ELR (cell line): ENCODE measurements around the gene TNFRSF9.
"Not testable (repeated sequence)": the region's sequence is repeated elsewhere in the genome, so short reads cannot be mapped to it uniquely, and the experiment has no call there.

Source experiments
- DNase-seq: peaks from one replicate; pipeline ENCODE4 v3.0.0-alpha.2; 2015; ENCODE audit warnings: low read depth

TNFRSF9 gene

GRCh38 chr1:7919880-7920279, 20.8 kb downstream of the TNFRSF9 start:
- DNase-seq, result no peak

- DNase-seq, result not testable (repeated sequence)
Observed at GRCh38 chr1:7917971-7918370, 22.7 kb downstream of the TNFRSF9 start.

DNA sequence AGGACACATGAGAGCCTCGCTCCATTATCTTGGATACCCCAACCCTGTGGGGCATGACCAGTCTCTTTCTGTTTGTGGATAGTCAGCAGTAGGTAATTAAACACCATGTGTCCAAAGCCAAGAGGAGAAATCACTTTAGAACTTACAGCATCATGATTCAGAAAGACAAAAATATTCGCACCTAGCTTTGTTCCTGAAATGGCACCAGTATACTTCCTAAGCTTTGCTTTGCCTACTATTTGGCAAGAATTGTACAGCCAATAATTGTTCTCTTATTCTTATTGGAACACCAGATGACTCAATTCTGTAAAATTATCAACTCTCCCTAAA, 24.2 kb downstream of the TNFRSF9 start:
- DNase-seq, result no peak

DNA sequence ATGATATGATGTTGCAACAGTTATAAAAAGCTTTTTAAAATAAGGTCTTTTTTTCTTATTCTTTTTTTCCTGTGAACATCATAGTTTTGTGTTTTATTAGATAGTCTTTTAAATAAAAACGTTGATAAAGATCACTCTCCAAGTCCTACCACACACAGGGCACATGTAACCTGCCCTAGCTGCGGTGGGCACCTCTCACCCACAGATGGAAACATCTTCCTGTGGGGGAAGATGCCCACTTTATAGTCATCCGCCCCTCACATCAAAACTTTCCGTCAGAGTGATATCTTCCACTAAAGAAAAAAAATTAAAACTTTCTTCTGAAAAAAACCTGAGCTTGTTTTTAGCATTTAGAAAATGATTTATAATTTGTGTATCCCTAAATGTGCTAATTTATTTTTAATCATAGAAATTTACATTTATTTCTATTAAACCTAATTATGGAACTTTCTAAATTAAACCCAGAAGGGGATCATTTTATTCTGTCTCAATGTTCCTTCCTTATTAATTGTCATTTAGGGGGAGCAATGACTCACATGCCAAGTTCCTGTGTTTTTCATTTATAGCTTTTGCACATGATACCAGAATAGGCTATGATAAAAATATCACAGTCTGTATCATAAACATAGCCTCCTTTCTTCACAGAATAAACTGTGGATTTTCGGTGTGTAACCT, 24.7 kb downstream of the TNFRSF9 start:
- DNase-seq, result no peak

- no peak for DNase-seq
Observed at GRCh38 chr1:7912743-7913557, 27.7 kb downstream of the TNFRSF9 start.

DNA sequence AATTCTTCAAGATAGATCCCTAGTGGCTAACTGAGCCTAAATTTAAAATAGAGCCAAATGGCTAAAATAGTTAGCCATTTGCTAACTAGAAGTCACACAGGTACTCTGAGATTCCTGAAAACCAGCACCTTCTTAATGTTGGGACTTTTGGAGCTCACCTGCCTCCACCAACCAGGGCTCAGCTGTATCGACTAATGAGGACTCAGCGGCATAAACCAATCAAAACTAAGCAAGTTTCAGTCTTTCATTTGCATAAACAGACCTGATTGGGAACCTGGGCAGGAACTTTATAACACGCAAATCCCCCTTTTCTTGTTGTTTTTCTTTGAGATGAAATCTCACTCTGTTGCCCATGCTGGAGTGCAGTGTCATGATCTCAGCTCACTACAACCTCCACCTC, 28.5 kb downstream of the TNFRSF9 start:
- DNase-seq, result no peak

DNA sequence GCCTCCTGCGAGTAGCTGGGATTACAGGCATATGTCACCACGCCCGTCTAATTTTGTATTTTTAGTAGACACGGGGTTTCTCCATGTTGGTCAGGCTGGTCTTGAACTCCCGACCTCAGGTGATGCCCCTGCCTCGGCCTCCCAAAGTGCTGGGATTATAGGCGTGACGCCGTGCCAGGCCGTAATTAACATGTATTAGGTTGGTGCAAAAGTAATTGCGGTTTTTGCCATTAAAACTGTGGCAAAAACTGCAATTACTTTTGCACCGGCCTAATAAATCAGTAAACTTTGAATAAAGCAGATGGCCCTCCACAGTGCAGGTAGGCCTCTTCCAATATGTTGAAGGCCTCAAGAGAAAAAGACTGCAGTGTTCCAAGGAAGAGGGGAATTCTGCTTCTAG, 35.4 kb downstream of the TNFRSF9 start:
- no peak for DNase-seq

GRCh38 chr1:7902478-7903085, 38.1 kb downstream of the TNFRSF9 start:
- peak; percentile 75 for DNase-seq

DNA sequence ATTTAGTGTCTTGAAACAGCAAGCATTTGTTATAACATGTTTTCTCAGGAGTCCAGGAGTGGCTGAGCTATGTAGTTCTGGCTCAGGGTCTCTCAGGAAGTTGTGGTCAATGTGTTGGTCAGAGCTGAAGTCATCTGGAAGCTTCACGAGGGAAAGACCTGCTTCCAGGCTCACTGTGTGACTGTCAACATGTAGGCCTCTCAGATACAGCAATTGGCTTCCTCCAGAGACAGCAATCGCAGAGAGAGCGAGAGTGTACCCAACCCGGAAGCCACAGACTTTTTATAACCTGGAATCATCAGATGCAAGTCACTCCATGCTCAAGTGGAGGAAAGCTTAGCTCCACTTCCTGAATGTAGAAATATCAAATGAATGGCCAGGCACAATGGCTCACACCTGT, 40.9 kb downstream of the TNFRSF9 start:
- peak; percentile 54 for DNase-seq

DNA sequence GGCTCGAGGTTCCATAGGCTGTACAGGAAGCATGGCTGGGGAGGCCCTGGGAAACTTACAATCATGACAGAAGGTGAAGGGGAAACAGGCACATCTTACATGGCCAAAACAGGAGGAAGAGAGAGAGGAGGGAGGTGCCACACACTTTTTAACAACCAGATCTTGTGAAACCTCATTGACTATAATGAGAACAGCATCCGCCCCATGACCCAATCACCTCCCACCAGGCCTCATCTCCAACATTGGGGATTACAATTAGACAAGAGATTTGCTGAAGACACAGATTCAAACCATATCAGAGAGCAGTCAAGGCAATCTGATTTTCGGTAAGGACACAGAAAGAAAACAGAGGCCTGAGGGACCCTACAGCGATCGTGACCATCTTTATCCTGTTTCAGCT, 41.7 kb downstream of the TNFRSF9 start:
- no peak for DNase-seq

GRCh38 chr1:7896994-7897393, 43.6 kb downstream of the TNFRSF9 start:
- peak; percentile 14 for DNase-seq

DNA sequence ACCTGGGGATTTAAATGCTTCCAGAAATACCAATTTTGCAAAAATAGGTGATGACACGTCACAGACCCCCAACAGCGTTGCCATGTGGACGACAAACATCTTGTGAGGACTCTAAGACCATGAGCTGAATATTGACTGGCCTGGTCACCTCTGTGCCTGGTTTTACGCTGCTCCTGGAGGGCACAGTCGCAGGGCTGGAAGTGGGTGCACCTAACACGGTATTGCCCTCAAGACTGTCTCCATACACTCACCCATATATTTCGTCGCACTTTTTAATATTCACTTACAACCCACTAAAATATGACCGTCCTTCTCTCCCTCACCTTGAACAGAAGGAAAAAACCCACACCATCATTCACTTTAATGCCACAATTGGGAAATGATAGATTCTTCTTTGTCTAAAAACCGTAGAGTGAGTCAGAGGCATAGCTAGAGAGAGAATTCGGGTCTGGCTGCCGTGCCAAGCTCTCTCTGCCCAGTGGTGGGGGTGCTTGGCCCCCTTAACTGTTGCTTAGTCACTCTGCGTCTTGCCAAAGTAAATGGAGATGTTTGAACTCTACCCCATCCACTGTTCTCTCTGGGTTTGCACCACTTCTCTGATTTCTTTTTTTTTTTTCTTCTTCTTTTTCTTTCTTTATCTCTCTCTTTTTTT, 47.0 kb downstream of the TNFRSF9 start:
- DNase-seq, result peak; percentile 44

GRCh38 chr1:7891804-7892203, 48.8 kb downstream of the TNFRSF9 start:
- no peak for DNase-seq

GRCh38 chr1:7890853-7891252, 49.8 kb downstream of the TNFRSF9 start:
- DNase-seq, result no peak

GRCh38 chr1:7888248-7889081, 52.2 kb downstream of the TNFRSF9 start:
- DNase-seq, result peak; percentile 27

DNA sequence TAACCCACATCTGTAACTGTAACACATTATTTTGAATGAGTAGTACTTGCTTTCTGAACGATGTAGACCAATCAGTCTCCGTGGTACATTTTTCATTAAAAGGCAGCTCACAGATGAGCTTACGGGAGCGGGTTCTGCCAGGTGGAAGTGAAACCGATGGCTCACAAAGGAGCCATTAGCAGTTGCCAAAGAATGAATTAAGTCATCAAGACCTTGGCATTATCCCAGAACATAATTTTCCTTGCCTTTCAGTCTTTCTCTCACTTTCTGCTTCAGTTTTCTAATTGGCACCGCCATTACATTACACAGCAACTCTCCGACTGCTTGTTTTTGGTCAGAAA, 54.3 kb downstream of the TNFRSF9 start:
- no peak for DNase-seq

DNA sequence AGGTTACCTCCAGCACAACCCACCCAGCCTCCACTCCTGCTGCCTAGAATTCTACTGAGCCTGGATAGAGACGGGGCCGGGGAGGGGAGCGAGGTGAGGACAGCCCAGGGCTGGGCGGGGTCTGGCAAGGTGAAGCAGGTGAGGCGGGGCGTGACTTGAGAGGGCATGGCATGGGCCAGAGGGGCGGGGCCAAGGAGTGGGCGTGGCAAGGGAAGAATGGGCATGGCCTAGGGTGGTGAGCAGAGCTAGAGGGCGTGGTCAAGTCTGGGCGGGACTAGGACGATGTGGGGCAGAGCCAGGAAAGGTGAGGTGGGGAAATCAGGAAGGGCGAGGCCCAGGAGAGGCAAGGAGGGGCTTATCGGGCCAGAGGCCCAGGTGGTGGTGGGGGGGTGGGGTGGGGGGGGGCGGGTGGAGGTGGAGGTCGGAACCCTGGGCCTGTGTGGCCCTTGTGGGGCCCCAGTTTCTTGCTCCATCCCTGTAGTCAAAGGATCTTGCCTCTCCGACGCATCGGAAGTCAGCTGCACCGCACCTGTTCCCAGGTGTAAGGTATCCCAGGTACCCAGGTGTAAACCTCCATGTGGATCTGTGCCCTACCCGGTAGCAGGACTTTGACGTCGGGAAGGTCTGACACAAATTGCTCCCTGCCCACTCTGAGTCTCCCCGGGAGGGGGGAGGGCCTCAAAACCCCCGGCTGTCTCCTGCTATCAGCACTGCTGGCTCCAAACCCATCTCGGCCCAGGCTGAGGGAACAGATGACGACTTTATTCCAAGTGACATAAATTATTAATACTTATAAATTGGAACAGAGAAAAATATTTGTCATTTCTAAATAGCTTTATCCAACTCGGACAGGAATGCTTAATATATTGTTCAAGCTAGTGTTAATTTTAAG, 54.9 kb downstream of the TNFRSF9 start:
- DNase-seq, result peak; percentile 18

DNA sequence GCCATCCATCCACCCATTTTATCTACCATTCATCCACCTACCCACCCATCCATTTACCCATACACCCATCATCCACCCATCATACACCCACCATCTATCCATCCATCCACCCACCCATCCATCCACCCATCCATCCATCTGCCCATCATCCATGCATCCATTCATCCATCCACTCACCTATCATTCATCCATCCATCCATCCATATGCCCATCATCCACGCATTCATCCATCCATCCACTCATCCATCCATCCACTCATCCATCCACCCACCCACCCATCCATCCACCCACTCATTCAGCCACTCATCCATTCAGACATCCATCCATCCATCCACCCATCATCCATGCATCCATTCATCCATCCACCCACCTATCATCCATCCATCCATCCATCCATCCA, 55.9 kb downstream of the TNFRSF9 start:
- no peak for DNase-seq

- DNase-seq, result no peak
Observed at GRCh38 chr1:7879228-7879627, 61.4 kb downstream of the TNFRSF9 start.

DNA sequence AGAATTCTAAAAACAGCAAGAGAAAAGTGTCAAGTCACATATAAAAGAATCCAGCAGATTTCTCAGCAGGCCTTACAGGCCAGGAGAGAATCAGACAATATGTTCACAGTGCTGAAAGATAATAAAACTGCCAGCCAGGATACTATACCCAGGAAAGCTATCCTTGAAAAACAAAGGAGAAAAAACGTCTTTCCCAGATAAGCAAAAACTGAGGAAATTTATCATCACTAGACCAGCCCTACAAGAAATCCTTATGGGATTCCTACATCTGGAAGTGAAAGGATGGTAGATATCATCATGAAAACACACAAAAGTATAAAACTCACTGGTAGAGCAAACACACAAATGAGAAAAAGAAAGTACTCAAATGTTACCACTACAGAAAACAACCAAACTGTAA, 62.6 kb downstream of the TNFRSF9 start:
- DNase-seq, result no peak
